NCI-H2107 (cell line): Measurements from ENCODE around the gene HPD.
"Not testable (repeated sequence)": the region's sequence is repeated elsewhere in the genome, so short reads cannot be mapped to it uniquely, and the experiment has no call there.

ENCODE experiments used
- DNase-seq: peaks from one replicate; lab custom pipeline; 2025; lab: John Stamatoyannopoulos, UW

The HPD gene

DNA sequence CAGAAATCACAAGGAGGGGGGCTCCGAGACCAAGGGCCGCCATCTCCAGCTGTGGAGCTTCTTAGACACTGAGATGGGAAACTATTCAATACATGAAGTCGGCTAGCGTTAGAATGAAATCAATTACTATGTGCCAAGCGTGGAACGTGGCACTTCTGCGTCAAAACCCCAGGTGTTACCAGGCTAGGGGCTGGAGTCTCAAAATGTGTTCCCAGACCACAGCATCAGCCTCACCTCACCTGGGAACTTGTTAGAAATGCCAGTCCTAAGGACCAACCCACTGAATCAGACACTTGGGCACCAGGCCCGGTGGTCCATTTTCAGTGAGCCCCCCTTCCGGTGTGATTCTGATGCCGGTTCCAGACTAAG is 59.9 kb downstream of the HPD start:
- DNase-seq: no peak

DNA sequence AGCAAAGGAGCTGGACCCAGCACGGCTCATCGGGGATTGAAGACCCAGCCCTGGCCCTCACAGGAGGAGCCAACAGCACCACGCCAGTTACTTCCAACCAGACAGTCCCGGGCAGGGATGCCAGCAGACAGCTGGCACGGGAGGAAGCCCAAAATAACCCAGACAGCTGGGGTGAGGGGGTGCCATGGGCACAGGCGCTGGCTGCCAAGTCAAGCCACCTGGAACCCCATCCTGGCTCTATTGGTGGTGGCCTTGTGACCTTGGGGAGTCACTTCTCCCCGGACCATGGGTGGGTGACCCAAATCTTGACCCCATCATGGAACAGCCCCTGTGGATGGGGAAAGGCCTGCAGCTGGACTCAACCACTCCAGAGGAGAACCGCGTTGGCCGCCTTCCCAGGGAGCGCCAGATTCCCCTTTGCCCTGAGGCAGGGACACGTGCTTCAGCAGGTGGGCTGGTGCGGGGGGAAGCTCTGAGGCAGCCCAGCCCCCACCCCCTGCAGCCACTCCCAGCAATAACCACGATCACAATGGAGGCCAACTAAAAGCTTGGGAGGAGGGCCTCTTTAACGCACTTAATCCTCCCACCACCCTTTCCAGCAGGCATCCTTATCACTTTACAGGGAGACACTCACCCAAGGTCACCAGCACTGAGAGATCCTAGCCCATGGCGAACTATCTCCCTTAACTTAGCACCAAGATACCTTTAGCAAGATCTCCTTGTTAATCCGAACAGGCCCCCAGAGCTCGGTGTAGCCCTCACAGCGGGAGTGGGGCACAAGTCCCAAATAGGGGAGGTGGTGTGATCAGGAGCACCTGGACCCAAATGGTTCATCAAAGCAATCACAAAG is 60.5 kb downstream of the HPD start:
- DNase-seq: peak; percentile 74

DNA sequence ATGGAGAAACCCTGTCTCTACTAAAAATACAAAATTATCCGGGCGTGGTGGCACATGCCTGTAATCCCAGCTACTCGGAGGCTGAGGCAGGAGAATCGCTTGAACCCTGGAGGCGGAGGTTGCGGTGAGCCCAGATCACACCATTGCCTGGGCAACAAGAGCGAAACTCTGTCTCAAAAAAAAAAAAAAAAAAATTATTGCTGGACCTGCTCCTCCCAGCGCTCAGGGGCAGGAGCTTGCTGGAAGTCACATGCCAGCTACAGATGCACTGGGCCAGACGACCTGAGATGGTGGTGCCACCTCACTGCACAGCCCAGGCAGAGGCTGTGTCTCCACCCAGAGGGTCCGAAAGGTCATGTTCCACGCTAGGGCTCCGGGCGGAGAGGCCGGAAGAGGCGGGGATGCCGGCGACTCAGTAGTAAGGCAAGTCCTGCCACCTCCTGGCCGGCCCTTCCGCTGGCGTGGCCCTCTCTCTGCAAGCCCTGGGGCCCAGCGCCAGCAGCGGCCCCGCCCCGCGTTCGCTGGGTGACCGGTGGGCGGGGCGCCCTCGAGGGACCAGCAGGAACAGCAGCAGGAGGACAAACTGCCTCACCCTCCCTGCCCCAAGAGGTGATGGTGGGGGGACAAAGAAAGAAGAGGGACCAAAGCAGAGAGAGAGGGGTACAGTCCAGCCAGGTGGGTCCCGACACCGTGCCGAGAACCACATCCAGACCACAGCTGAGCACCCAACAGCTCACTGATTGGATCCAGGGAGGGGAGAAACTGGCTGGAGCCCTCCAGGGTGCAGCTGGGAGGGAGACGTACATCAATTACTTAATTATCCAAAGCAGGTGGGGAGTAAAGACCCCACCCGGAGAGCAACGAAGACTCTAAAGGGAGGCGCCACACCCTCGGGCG is 61.6 kb downstream of the HPD start:
- peak; percentile 30 for DNase-seq

DNA sequence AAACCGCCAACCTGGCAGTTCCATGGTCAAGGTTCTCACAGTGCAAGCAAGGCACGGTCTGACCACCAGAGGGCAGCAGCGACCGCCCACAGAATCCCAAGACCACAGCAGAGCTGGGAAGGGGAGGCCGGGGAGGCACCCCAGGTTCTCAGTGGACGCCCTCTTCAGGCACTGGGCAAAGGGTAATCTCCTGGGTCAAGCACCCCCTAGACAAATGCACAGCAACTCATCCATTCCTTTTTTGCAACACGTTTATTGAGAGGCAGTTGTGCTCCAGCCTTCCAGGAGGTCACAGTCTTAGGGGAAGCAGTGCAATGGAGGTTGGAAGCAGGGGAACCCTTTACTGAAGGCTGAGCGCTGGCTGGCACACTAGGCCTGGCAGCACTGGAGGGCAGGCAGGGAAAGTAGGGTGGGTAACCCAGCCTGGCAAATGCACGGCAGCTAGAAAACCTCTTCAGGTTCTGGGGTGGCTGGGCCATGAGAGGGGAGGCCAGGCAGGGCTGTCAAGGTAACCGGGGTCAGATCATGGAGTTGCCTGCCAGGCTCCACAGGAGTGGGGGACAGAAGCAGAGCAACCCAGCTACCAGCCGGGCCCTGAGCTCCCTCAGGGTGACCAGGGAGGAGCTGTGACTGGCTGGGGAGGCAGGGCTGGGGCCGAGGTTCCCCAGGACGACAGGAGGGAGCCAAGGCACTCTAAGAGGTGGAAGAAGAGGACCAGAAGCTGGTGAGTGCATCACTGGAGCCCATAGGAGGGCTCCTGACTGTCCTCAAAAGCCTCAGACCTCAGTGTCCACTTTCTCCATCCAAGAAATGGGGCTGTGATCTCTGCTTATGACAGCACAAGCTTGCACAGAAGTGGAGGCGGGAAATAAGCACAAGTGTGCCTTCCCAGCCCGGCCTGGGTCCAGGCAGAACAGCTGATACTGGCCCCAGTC is 63.4 kb downstream of the HPD start:
- DNase-seq: peak; percentile 61

DNA sequence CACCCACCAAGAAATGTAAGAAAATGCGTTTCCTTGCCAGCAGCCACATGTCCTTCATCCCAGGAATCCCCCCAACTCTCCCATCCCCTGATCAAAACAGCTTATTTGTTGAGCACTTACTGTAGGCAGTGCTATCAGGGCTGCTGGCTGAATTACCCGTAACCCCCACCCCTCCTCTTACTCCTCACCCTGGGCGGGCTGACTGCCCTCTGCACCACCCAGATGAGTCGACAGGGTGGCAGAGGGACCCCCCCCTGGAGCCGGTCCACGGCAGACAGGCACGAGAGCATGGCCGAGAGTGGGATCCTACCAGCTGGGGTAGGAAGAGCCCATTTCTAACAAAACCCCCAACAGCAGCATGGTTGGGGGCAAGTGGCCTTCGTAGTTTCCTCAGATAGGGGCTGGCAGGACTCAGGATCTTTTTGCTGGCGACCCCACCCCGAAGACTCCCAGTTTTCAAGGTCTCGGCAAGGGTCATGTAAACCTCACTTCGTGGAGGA is 64.1 kb downstream of the HPD start:
- no peak for DNase-seq

DNA sequence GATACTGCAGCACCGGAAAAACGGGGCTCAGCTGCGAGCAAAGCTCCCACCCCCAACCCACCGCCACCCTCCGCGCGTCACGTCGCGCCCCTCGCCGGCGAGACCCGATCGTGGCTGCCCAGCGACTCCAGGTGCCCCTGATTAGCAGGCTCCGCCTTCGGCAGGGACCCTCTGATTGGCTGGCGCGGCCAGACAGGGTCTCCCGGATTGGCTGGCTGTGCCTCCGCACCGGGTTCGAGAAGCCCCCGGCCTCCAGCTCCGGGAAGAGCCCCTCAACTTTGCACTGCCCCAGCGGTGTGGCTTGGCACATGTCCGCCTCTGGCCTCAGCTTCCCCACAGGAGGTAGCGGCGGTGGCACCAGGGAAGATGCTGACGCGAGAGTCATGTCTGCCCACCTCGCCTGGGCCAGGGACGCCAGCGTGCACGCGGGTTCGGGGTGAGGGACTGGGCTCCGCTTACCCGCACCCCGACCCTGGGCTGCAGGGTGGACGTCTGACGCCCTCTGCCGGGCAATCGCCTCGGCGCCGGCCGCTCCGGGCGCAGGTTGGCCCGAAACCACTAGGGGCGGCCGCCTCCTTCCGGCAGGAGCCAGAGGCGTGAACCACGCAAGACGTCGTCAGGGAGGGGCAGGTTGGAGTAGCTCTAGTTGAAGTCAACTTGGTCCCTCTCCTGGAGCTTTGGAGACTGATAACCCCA is 64.7 kb downstream of the HPD start:
- DNase-seq: peak; percentile 80

DNA sequence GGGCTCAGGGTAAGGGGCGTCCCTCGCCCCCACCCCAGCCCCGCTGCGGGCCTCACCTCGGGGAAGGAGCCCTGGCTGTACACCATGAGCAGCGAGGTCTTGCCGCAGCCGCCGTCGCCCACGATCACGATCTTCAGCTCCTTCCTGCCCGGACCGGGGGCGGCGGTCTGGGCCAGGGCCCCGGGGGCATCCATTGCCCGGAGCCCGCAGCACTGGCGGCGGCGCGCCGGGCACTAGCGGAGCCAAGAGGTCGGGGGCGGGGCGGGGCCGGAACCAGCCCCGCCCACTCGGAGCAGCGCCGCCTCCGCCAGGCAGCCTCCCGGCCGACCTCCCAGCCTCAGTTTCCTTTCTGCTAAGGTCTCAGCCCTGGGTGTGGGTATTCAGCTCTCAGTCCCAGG is 65.2 kb downstream of the HPD start, which contains the start of gene RHOF:
Gene RHOF, minus strand, starts transcription at position 249 of the 398 bp plus-strand sequence. Its CDS starts 55 bp downstream, at position 194.
- no peak for DNase-seq

DNA sequence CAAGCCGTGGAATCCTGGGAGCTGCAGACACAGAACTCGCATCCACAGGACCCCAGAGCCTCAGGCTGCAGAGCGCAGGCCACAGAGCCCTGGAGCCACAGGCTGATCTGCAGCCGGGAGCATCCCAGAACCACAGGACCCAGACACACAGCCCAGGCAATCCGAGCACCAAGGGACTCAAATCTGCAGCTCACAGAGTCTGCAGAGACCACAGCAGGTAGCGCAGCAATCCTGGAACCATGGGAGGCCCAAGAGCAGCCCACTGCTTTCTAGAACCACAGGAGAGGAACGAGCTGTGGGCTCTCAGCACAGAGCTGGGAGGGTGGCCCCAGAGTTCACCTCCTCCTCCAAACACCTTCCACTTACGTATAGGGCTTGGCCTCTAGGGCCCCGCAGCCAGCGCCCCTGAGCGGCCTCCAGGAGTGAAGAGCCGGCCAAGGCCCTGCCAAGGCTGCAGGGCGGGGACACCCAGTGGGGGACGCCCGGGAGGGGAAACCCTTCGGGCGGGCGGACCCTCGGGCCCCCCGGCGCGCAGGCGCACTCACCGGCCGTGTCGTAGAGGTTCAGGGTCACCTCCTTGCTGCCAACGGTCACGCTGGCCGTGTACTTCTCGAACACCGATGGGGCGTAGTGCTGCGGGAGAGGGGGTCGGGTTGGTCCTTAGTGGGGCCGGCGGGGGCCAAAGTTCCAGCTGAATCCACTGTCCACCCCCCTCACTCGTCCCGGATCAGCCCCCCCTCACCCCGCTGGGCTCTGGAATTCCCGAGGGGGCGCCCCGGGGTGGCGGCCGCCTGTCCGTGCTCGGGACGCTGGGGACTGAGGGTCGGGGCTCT is 65.8 kb downstream of the HPD start:
- DNase-seq: no peak

DNA sequence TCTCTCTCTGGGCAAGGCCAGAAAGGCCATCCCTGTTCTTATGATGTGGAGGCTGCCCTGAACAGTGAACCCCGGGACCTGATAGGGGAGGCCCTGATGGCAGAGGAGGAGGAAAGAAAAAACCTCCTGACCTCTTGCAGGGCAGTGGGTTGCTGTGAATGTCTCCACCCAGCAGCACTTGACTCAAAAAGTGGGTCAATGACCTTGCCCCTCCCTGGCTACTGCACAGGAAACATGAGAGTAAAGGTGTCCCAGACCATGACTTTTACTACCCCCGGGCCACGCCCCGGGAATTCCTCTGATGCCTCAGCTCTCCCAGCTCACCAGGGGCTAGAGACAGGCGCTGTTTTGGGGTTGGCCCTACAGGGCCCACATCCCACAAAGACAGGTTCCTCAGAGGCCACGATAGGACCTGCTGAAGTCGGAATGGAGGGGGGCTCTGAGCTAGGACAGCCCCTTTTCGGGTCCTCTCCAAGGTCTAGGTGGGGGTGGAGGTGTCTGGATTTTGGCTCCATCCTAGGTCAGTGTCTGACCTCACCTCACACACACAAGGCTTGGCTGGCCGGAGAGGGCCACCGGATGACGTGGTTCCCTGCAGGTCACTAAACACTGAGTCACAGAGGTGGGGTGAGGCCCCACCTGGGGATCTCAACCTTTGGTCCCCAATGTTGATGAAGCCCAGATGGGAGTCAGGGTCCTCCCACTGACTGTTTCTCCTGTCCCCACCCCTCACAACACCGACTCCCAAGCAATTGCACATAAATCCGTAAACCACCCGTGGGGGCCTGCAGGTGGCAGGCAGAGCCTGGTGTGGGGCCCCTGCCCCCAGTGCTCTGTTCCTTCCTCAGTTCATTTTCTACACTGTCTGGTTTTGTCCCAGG is 66.7 kb downstream of the HPD start:
- no peak for DNase-seq

DNA sequence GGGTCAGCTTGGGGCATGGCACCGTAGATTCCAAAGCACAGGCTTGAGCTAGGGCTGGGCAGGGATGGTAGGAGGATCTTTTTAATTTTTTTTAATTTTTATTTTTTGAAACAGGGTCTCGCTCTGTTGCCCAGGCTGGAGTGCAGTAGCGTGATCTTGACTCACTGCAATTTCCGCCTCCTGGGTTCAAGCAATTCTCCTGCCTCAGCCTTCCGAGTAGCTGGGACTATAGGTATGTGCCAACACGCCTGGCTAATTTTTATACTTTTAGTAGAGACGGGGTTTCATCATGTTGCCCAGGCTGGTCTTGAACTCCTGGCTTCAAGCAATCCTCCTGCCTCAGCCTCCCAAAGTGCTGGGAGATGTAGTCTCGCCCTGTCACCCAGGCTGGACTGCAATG is 67.9 kb downstream of the HPD start:
- DNase-seq: not testable (repeated sequence)

DNA sequence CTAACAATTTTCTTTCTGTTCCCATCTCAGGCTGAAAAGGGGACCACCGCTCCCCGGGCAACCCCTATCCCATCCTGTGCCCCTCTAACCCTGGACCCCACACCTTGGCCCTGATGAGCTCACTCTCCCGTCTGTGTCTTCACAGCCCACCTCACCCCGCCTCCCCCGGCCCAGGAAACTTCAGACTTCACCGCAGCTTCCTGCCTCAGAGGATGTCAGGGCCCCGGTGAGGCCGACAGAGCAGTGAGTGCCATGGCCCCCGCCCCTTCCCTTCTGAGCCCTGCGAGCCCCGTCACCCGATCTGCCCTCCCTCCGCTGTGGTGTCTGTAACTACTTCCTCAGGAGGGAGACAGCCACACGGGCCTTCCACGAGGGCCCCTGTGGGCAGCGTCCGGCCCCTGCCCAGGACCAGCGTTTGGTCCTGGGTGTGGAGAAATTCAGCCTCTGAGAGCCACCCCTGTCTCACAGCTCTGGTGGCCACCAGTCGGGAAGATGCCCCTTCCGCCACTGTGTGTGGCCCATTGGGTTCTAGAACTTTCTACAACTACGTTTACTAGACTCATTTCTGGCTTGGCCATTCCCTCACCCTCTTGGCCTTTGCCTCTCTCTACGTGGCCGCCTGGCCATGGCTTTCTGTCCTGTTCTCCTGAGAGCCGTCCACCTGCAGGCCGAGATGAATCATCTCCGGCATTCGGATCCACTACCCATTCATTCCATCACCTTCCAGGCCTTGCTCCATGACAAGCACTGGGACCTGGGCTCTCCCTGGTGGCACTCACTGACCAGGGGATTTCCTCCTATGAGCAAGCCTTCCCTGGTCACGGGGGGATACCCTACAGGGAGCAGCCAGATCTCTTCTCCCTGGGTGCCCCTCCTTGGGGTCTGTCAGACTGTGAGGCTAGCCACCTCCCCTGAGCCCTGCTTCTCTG is 68.6 kb downstream of the HPD start:
- no peak for DNase-seq
